ENCODE data around the gene FOXP2. TPM values are rescaled to one million over a fixed set of nuclear protein-coding genes. Genes with fewer than 3 reads are reported as not detected.

FOXP2 gene
- total and polyA plus RNA-seq, 2 of the 13 experiments (the other 11 are each of a cell fraction or from before 2014, with no cell fraction given), result 0.90 TPM; not detected in 1

GRCh38 chr7:114534953-114535352 is 120.3 kb downstream of the FOXP2 start (continued):
- TF ChIP-seq HIC2 (CRISPR knock-in tag; IDR thresholded peaks at IDR 0.05; ENCODE audit: low read depth), result no peak
- no peak for TF ChIP-seq ZNF720 (CRISPR knock-in tag; IDR thresholded peaks at IDR 0.05)
- no peak for TF ChIP-seq ZNF710 (CRISPR knock-in tag; IDR thresholded peaks at IDR 0.05; ENCODE audit: borderline replicate concordance)
- TF ChIP-seq KAT7 (CRISPR knock-in tag; IDR thresholded peaks at IDR 0.05; ENCODE audit: borderline replicate concordance), result no peak
- no peak for TF ChIP-seq REXO4 (CRISPR knock-in tag; IDR thresholded peaks at IDR 0.05; ENCODE audit: borderline replicate concordance)
- no peak for TF ChIP-seq ZNF367 (CRISPR knock-in tag; IDR thresholded peaks at IDR 0.05; ENCODE audit: borderline replicate concordance)

- POLR2A ChIA-PET, result no interaction called here
- no peak overlapping the region for H3K9ac ChIP-seq (ENCODE audit: insufficient read depth, low read depth, low read length)
- no peaks in the 10 kb centered on the region for H3K27me3 ChIP-seq (ENCODE audit: control insufficient read depth in 1 of 2, insufficient read depth in 2 of 2, low read length in 2 of 2)
- H3K4me1 ChIP-seq (ENCODE audit: insufficient read depth, low read length), result no peaks in the 10 kb centered on the region
- DNase-seq (ENCODE audit: low spot score) (peak; percentile 12), FAIRE-seq (no peak), ATAC-seq (peak; percentile 60)
- H3K79me2 ChIP-seq (ENCODE audit: insufficient read depth, low read length), result no peaks in the 10 kb centered on the region
- no peak overlapping the region for H3K4me3 ChIP-seq (replicated peaks in 1 of 3; ENCODE audit: insufficient read depth in 1 of 3, low read depth in 2 of 3, low read length in 3 of 3)
- TF ChIP-seq CTCF (CRISPR knock-in tag; IDR thresholded peaks at IDR 0.05) (peak; percentile 41), STAG1 (CRISPR knock-in tag; IDR thresholded peaks at IDR 0.05) (peak; percentile 34; the same call in 1 of the 2 replicates), ZNF20 (CRISPR knock-in tag; IDR thresholded peaks at IDR 0.05) (no peak)
- H3K4me2 ChIP-seq (ENCODE audit: low read depth, low read length), result no peak overlapping the region
- intact Hi-C loops (cut with micrococcal nuclease; ENCODE audit: unreplicated experiment), result loop anchor here (1.0 to 2.0 kb wide), 2 partner anchors 134 to 513 kb away; no protein-coding TSS in a partner anchor
- CTCF ChIA-PET (ENCODE audit: low intra/inter-chr PET ratio, low total read pairs), result interaction anchor here (1.2 kb wide), 1 partner anchor 458 kb away, joined by 3 read pairs; no protein-coding TSS in a partner anchor
- H2AFZ ChIP-seq (ENCODE audit: low read length), result no peak overlapping the region
- BruUV-seq (replicated peaks), result no TSS peak
- H3K36me3 ChIP-seq (replicated peaks in 1 of 2; ENCODE audit: control insufficient read depth in 1 of 2, insufficient read depth in 2 of 2, low read length in 2 of 2), result no peaks in the 10 kb centered on the region
- H3K9me3 ChIP-seq (ENCODE audit: low read length), result no peaks in the 10 kb centered on the region
- in situ Hi-C loops (cut with HindIII; ENCODE audit: extremely low pct_ligation_motif_present, low pct_unique_long_range_greater_than_20kb), result no loop called here
- H3K27ac ChIP-seq (ENCODE audit: extremely low read length, insufficient read depth, low read length), result no peak overlapping the region
- no peaks in the 10 kb centered on the region for H4K20me1 ChIP-seq (ENCODE audit: insufficient read depth, low read length)
These were observed 125.0 kb downstream of the FOXP2 start for GRCh38 chr7:114539575-114539974.
